K562 (cell line): Measurements from ENCODE around the gene CEP295NL. TPM values are rescaled to one million over a fixed set of nuclear protein-coding genes. Genes with fewer than 3 reads are reported as not detected.

Experiments
- HMG20A ChIP-seq: fragments of 450-650 bp; formaldehyde crosslinking; conservative IDR thresholded peaks from 2 replicates; pipeline ENCODE4 v1.4.0; 2020; ENCODE audit warnings: mild to moderate bottlenecking, mixed read lengths
- KDM1A ChIP-seq, 2 experiments: fragments of 450-650 bp; IDR thresholded peaks; 2 replicates each; pipeline ENCODE4 v1.6.1; 2016; ENCODE audit warnings: mild to moderate bottlenecking in 2 of 2
- MYNN ChIP-seq, 2 experiments: sonication (generic); formaldehyde crosslinking in 1 of 2; IDR thresholded peaks; 2 replicates each; pipeline versions ENCODE4 v1.5.0 to v1.6.1; 2016 to 2020; ENCODE audit warnings: antibody characterized with exemption in 1 of 2, missing genetic modification reagents in 1 of 2
- NFIC ChIP-seq: fragments of 450-650 bp; IDR thresholded peaks from 2 replicates; pipeline ENCODE4 v1.6.1; 2017; ENCODE audit warnings: mild to moderate bottlenecking, inconsistent platforms
- NFXL1 ChIP-seq: fragments of 450-650 bp; formaldehyde crosslinking; IDR thresholded peaks from 2 replicates; pipeline ENCODE4 v1.4.0; 2021; ENCODE audit warnings: mild to moderate bottlenecking
- PHTF2 ChIP-seq: fragments of 250-450 bp; sonication (Bioruptor Pico); IDR thresholded peaks from 2 replicates; pipeline ENCODE4 v1.5.0; 2021; ENCODE audit warnings: mild to moderate bottlenecking
- RNF2 ChIP-seq: sonication (generic); IDR thresholded peaks from 2 replicates; pipeline ENCODE4 v1.6.1; 2016
- ZFX ChIP-seq: sonication (generic); formaldehyde crosslinking; IDR thresholded peaks from 2 replicates; pipeline ENCODE4 v1.8.0; 2022; ENCODE audit warnings: mild to moderate bottlenecking, missing genetic modification reagents, moderate library complexity
- polyA plus RNA-seq, 8 experiments: library from polyadenylated mRNA; depleted of rRNA in 4 of 8; stranded (reverse) in 5 of 8; unstranded in 3 of 8; fragments of >200 nt; fragmentation: Nextera tagmentation in 2 of 8; fragmentation: Illumina TruSeq in 1 of 8; extraction: Ambion mirVana in 2 of 8; extraction: Trizol in 1 of 8; gene quantifications; 2 replicates each; pipeline versions ENCODE4 v1.2.1 to v1.2.3, GENCODE V29; 2011 to 2014; ENCODE audit warnings: inconsistent platforms in 1 of 8, missing spikeins in 1 of 8
- total RNA-seq, 7 experiments: library from RNA; depleted of rRNA in 6 of 7; stranded (reverse); fragments of >200 nt in 6 of 7; fragmentation: Illumina TruSeq in 2 of 7; extraction: Trizol in 2 of 7; gene quantifications; 2 replicates each; pipeline versions ENCODE4 v1.2.1 to v1.2.3, GENCODE V29; 2011 to 2021; ENCODE audit warnings: low replicate concordance in 1 of 7
- TF ChIP-seq, protein P1 (sequence below): sonication (generic); formaldehyde crosslinking; IDR thresholded peaks from 2 replicates; pipeline ENCODE4 v1.8.0; 2023; ENCODE audit warnings: mild to moderate bottlenecking, missing genetic modification reagents
- TF ChIP-seq, protein P2 (sequence below), 2 experiments: fragments of 450-650 bp; IDR thresholded peaks; 2 replicates each; pipeline ENCODE4 v1.6.1; 2018; ENCODE audit warnings: mild to moderate bottlenecking in 2 of 2, low read depth in 1 of 2; ENCODE audit not compliant: partially characterized antibody in 2 of 2
- TF ChIP-seq, protein P3 (sequence below), 3 experiments: IDR thresholded peaks in 2 of 3; conservative IDR thresholded peaks in 1 of 3; 2 replicates each; pipeline ENCODE4 v1.5.1; 2011 to 2012; ENCODE audit warnings: low read length in 3 of 3, mild to moderate bottlenecking in 3 of 3, control low read depth in 2 of 3, improper control_type of control experiment in 1 of 3, inconsistent platforms in 1 of 3, low read depth in 1 of 3, mixed read lengths in 1 of 3, moderate library complexity in 1 of 3; ENCODE audit not compliant: insufficient read depth in 2 of 3
- TF ChIP-seq, protein P4 (sequence below): sonication (generic); formaldehyde crosslinking; IDR thresholded peaks from 2 replicates; pipeline ENCODE4 v1.4.0; 2020; ENCODE audit warnings: mild to moderate bottlenecking, missing genetic modification reagents

CEP295NL gene
- total and polyA plus RNA-seq, 9 of the 15 experiments (the other 6 are each of a cell fraction or from before 2014, with no cell fraction given) = not detected

DNA sequence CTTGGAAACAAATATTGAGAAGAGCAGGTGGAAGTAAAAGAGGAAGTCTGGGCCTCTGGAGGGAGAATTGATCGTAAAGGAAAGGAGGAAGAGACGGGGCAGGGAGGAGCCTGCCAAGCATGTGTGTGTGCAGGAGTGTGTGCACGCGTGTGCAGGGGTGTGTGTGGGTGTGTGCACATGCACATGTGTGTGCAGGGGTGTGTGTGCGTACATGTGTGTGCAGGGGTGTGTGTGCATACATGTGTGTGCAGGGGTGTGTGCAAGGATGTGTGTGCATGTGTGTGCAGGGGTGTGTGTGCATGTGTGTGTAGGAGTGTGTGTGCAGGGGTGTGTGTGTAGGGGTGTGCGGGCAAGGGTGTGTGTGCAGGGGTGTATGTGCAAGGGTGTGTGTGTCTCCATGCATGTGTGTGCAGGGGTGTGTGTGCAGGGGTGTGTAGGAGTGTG lies 10.0 kb downstream of the CEP295NL start (continued):
- TF ChIP-seq, protein P1, sequence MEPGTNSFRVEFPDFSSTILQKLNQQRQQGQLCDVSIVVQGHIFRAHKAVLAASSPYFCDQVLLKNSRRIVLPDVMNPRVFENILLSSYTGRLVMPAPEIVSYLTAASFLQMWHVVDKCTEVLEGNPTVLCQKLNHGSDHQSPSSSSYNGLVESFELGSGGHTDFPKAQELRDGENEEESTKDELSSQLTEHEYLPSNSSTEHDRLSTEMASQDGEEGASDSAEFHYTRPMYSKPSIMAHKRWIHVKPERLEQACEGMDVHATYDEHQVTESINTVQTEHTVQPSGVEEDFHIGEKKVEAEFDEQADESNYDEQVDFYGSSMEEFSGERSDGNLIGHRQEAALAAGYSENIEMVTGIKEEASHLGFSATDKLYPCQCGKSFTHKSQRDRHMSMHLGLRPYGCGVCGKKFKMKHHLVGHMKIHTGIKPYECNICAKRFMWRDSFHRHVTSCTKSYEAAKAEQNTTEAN (CRISPR knock-in tag) = peak; percentile 93
- TF ChIP-seq HMG20A (CRISPR knock-in tag) (no peak), NFIC (no peak), RNF2 (no peak), PHTF2 (no peak), MYNN (IDR thresholded peaks at IDR 0.05) (peak; percentile 35; the same call in 1 of the 2 replicates), MYNN (CRISPR knock-in tag; IDR thresholded peaks at IDR 0.05) (no peak), ZFX (CRISPR knock-in tag) (no peak), NFXL1 (no peak), KDM1A (IDR thresholded peaks at IDR 0.05) (peak in 1 of 2 experiments; percentile 92; a peak in 2 of 4 replicates)
- TF ChIP-seq, protein P2, sequence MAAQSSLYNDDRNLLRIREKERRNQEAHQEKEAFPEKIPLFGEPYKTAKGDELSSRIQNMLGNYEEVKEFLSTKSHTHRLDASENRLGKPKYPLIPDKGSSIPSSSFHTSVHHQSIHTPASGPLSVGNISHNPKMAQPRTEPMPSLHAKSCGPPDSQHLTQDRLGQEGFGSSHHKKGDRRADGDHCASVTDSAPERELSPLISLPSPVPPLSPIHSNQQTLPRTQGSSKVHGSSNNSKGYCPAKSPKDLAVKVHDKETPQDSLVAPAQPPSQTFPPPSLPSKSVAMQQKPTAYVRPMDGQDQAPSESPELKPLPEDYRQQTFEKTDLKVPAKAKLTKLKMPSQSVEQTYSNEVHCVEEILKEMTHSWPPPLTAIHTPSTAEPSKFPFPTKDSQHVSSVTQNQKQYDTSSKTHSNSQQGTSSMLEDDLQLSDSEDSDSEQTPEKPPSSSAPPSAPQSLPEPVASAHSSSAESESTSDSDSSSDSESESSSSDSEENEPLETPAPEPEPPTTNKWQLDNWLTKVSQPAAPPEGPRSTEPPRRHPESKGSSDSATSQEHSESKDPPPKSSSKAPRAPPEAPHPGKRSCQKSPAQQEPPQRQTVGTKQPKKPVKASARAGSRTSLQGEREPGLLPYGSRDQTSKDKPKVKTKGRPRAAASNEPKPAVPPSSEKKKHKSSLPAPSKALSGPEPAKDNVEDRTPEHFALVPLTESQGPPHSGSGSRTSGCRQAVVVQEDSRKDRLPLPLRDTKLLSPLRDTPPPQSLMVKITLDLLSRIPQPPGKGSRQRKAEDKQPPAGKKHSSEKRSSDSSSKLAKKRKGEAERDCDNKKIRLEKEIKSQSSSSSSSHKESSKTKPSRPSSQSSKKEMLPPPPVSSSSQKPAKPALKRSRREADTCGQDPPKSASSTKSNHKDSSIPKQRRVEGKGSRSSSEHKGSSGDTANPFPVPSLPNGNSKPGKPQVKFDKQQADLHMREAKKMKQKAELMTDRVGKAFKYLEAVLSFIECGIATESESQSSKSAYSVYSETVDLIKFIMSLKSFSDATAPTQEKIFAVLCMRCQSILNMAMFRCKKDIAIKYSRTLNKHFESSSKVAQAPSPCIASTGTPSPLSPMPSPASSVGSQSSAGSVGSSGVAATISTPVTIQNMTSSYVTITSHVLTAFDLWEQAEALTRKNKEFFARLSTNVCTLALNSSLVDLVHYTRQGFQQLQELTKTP (IDR thresholded peaks at IDR 0.05; ENCODE audit: low read depth in 1 of 2, partially characterized antibody in 2 of 2) = no peak
- TF ChIP-seq, protein P3, sequence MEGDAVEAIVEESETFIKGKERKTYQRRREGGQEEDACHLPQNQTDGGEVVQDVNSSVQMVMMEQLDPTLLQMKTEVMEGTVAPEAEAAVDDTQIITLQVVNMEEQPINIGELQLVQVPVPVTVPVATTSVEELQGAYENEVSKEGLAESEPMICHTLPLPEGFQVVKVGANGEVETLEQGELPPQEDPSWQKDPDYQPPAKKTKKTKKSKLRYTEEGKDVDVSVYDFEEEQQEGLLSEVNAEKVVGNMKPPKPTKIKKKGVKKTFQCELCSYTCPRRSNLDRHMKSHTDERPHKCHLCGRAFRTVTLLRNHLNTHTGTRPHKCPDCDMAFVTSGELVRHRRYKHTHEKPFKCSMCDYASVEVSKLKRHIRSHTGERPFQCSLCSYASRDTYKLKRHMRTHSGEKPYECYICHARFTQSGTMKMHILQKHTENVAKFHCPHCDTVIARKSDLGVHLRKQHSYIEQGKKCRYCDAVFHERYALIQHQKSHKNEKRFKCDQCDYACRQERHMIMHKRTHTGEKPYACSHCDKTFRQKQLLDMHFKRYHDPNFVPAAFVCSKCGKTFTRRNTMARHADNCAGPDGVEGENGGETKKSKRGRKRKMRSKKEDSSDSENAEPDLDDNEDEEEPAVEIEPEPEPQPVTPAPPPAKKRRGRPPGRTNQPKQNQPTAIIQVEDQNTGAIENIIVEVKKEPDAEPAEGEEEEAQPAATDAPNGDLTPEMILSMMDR (IDR thresholded peaks at IDR 0.05 in 2 of 3, conservative IDR thresholded peaks at IDR 0.05 in 1 of 3; ENCODE audit: insufficient read depth in 2 of 3, low read depth in 1 of 3, low read length in 3 of 3) = no peak
- TF ChIP-seq, protein P4, sequence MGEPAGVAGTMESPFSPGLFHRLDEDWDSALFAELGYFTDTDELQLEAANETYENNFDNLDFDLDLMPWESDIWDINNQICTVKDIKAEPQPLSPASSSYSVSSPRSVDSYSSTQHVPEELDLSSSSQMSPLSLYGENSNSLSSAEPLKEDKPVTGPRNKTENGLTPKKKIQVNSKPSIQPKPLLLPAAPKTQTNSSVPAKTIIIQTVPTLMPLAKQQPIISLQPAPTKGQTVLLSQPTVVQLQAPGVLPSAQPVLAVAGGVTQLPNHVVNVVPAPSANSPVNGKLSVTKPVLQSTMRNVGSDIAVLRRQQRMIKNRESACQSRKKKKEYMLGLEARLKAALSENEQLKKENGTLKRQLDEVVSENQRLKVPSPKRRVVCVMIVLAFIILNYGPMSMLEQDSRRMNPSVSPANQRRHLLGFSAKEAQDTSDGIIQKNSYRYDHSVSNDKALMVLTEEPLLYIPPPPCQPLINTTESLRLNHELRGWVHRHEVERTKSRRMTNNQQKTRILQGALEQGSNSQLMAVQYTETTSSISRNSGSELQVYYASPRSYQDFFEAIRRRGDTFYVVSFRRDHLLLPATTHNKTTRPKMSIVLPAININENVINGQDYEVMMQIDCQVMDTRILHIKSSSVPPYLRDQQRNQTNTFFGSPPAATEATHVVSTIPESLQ (CRISPR knock-in tag) = no peak
